ENCODE measurements around the gene CTNND2. TPM values are rescaled to one million over a fixed set of nuclear protein-coding genes. Genes with fewer than 3 reads are reported as not detected.

The CTNND2 gene
- polyA plus RNA-seq: under 1 TPM in 1 of 2 donors, not detected in 1; 0.09 TPM

GRCh38 chr5:11904265-11904906 lies at the start of gene CTNND2:
CTNND2 (minus strand) TSS chr5:11904446; CDS start chr5:11903853, 593 bp downstream.
- 2 to 3% methylated on average over 54 to 64 of the region's 64 CpGs for WGBS, 2 donors
- Histone ChIP-seq H3K27me3 (ENCODE audit: control insufficient read depth in 1 of 2, insufficient read depth in 2 of 2, low read length in 2 of 2) (peaks cover 4 to 15% of the 10 kb centered on the region in 2 donors), H3K9me3 (ENCODE audit: control insufficient read depth in 2 of 2, insufficient read depth in 1 of 2, low read depth in 1 of 2, low read length in 1 of 2) (peaks cover 0 to 4% of the 10 kb centered on the region in 2 donors), H3K4me1 (ENCODE audit: control insufficient read depth in 2 of 2, insufficient read depth in 2 of 2, low read length in 1 of 2) (peaks cover 0 to 6% of the 10 kb centered on the region in 2 donors), H3K4me3 (ENCODE audit: low read depth in 1 of 2, low read length in 2 of 2) (peak within 1 kb of the TSS; percentile 15 to 39), H3K36me3 (ENCODE audit: control insufficient read depth in 2 of 2, insufficient read depth in 2 of 2, low read length in 1 of 2) (no peaks in the 10 kb centered on the region), H3K27ac (ENCODE audit: low read depth in 2 of 2, low read length in 1 of 2) (no peak within 1 kb of the TSS)

GRCh38 chr5:11946317-11946716 lies 42.1 kb upstream of the CTNND2 start:
- Histone ChIP-seq H3K4me3 (ENCODE audit: low read depth in 1 of 2, low read length in 2 of 2) (no peak overlapping the region), H3K36me3 (ENCODE audit: control insufficient read depth in 2 of 2, insufficient read depth in 2 of 2, low read length in 1 of 2) (no peaks in the 10 kb centered on the region), H3K9me3 (ENCODE audit: control insufficient read depth in 2 of 2, insufficient read depth in 1 of 2, low read depth in 1 of 2, low read length in 1 of 2) (no peaks in the 10 kb centered on the region), H3K27ac (ENCODE audit: low read depth in 2 of 2, low read length in 1 of 2) (no peak overlapping the region), H3K4me1 (ENCODE audit: control insufficient read depth in 2 of 2, insufficient read depth in 2 of 2, low read length in 1 of 2) (no peaks in the 10 kb centered on the region), H3K27me3 (ENCODE audit: control insufficient read depth in 1 of 2, insufficient read depth in 2 of 2, low read length in 2 of 2) (no peaks in the 10 kb centered on the region)

GRCh38 chr5:11941566-11941965 lies 37.3 kb upstream of the CTNND2 start:
- H3K9me3 ChIP-seq (ENCODE audit: control insufficient read depth in 2 of 2, insufficient read depth in 1 of 2, low read depth in 1 of 2, low read length in 1 of 2): no peaks in the 10 kb centered on the region
- H3K4me3 ChIP-seq (ENCODE audit: low read depth in 1 of 2, low read length in 2 of 2): no peak overlapping the region
- no peaks in the 10 kb centered on the region for H3K36me3 ChIP-seq (ENCODE audit: control insufficient read depth in 2 of 2, insufficient read depth in 2 of 2, low read length in 1 of 2)
- no peaks in the 10 kb centered on the region for H3K4me1 ChIP-seq (ENCODE audit: control insufficient read depth in 2 of 2, insufficient read depth in 2 of 2, low read length in 1 of 2)
- H3K27ac ChIP-seq (ENCODE audit: low read depth in 2 of 2, low read length in 1 of 2): no peak overlapping the region
- H3K27me3 ChIP-seq (ENCODE audit: control insufficient read depth in 1 of 2, insufficient read depth in 2 of 2, low read length in 2 of 2): no peaks in the 10 kb centered on the region

- peaks cover 3 to 4% of the 10 kb centered on the region in 2 donors for H3K9me3 ChIP-seq (ENCODE audit: control insufficient read depth in 2 of 2, insufficient read depth in 1 of 2, low read depth in 1 of 2, low read length in 1 of 2)
- H3K4me3 ChIP-seq (ENCODE audit: low read depth in 1 of 2, low read length in 2 of 2): no peak overlapping the region
- H3K27ac ChIP-seq (ENCODE audit: low read depth in 2 of 2, low read length in 1 of 2): no peak overlapping the region
- H3K4me1 ChIP-seq (ENCODE audit: control insufficient read depth in 2 of 2, insufficient read depth in 2 of 2, low read length in 1 of 2): no peaks in the 10 kb centered on the region
- no peaks in the 10 kb centered on the region for H3K27me3 ChIP-seq (ENCODE audit: control insufficient read depth in 1 of 2, insufficient read depth in 2 of 2, low read length in 2 of 2)
- no peaks in the 10 kb centered on the region for H3K36me3 ChIP-seq (ENCODE audit: control insufficient read depth in 2 of 2, insufficient read depth in 2 of 2, low read length in 1 of 2)
- WGBS, 2 donors: 87 to 88% methylated on average over 20 of the region's 20 CpGs
Observed at GRCh38 chr5:11931638-11932037, 27.4 kb upstream of the CTNND2 start.

- H3K27me3 ChIP-seq (ENCODE audit: control insufficient read depth in 1 of 2, insufficient read depth in 2 of 2, low read length in 2 of 2): no peaks in the 10 kb centered on the region
- no peaks in the 10 kb centered on the region for H3K4me1 ChIP-seq (ENCODE audit: control insufficient read depth in 2 of 2, insufficient read depth in 2 of 2, low read length in 1 of 2)
- peaks cover 3 to 4% of the 10 kb centered on the region in 2 donors for H3K9me3 ChIP-seq (ENCODE audit: control insufficient read depth in 2 of 2, insufficient read depth in 1 of 2, low read depth in 1 of 2, low read length in 1 of 2)
- no peak overlapping the region for H3K4me3 ChIP-seq (ENCODE audit: low read depth in 1 of 2, low read length in 2 of 2)
- 52 to 58% methylated on average over 4 of the region's 4 CpGs for WGBS, 2 donors
- no peaks in the 10 kb centered on the region for H3K36me3 ChIP-seq (ENCODE audit: control insufficient read depth in 2 of 2, insufficient read depth in 2 of 2, low read length in 1 of 2)
- no peak overlapping the region for H3K27ac ChIP-seq (ENCODE audit: low read depth in 2 of 2, low read length in 1 of 2)
Observed at GRCh38 chr5:11928909-11929308, 24.7 kb upstream of the CTNND2 start.

- 84% methylated on average over 1 of the region's 1 CpG for WGBS, 2 donors
- Histone ChIP-seq H3K36me3 (ENCODE audit: control insufficient read depth in 2 of 2, insufficient read depth in 2 of 2, low read length in 1 of 2) (no peaks in the 10 kb centered on the region), H3K27ac (ENCODE audit: low read depth in 2 of 2, low read length in 1 of 2) (no peak overlapping the region)
Observed at GRCh38 chr5:11925701-11926100, 21.5 kb upstream of the CTNND2 start.

GRCh38 chr5:11922394-11922793 lies 18.1 kb upstream of the CTNND2 start:
- H3K4me3 ChIP-seq (ENCODE audit: low read depth in 1 of 2, low read length in 2 of 2): no peak overlapping the region
- no peak overlapping the region for H3K27ac ChIP-seq (ENCODE audit: low read depth in 2 of 2, low read length in 1 of 2)
- no peaks in the 10 kb centered on the region for H3K36me3 ChIP-seq (ENCODE audit: control insufficient read depth in 2 of 2, insufficient read depth in 2 of 2, low read length in 1 of 2)
- H3K9me3 ChIP-seq (ENCODE audit: control insufficient read depth in 2 of 2, insufficient read depth in 1 of 2, low read depth in 1 of 2, low read length in 1 of 2): no peaks in the 10 kb centered on the region
- 88 to 89% methylated on average over 2 of the region's 2 CpGs for WGBS, 2 donors
- H3K4me1 ChIP-seq (ENCODE audit: control insufficient read depth in 2 of 2, insufficient read depth in 2 of 2, low read length in 1 of 2): no peaks in the 10 kb centered on the region
- H3K27me3 ChIP-seq (ENCODE audit: control insufficient read depth in 1 of 2, insufficient read depth in 2 of 2, low read length in 2 of 2): no peaks in the 10 kb centered on the region

More at GRCh38 chr5:11925701-11926100, 21.5 kb upstream of the CTNND2 start:
- Histone ChIP-seq H3K4me3 (ENCODE audit: low read depth in 1 of 2, low read length in 2 of 2) (no peak overlapping the region), H3K27me3 (ENCODE audit: control insufficient read depth in 1 of 2, insufficient read depth in 2 of 2, low read length in 2 of 2) (no peaks in the 10 kb centered on the region), H3K9me3 (ENCODE audit: control insufficient read depth in 2 of 2, insufficient read depth in 1 of 2, low read depth in 1 of 2, low read length in 1 of 2) (no peaks in the 10 kb centered on the region), H3K4me1 (ENCODE audit: control insufficient read depth in 2 of 2, insufficient read depth in 2 of 2, low read length in 1 of 2) (no peaks in the 10 kb centered on the region)

GRCh38 chr5:11918463-11919045 lies 14.3 kb upstream of the CTNND2 start:
- WGBS, 2 donors: 83 to 85% methylated on average over 9 of the region's 9 CpGs
- Histone ChIP-seq H3K27me3 (ENCODE audit: control insufficient read depth in 1 of 2, insufficient read depth in 2 of 2, low read length in 2 of 2) (no peaks in the 10 kb centered on the region), H3K36me3 (ENCODE audit: control insufficient read depth in 2 of 2, insufficient read depth in 2 of 2, low read length in 1 of 2) (no peaks in the 10 kb centered on the region), H3K9me3 (ENCODE audit: control insufficient read depth in 2 of 2, insufficient read depth in 1 of 2, low read depth in 1 of 2, low read length in 1 of 2) (no peaks in the 10 kb centered on the region), H3K27ac (ENCODE audit: low read depth in 2 of 2, low read length in 1 of 2) (no peak overlapping the region), H3K4me1 (ENCODE audit: control insufficient read depth in 2 of 2, insufficient read depth in 2 of 2, low read length in 1 of 2) (no peaks in the 10 kb centered on the region), H3K4me3 (ENCODE audit: low read depth in 1 of 2, low read length in 2 of 2) (no peak overlapping the region)

- Histone ChIP-seq H3K27me3 (ENCODE audit: control insufficient read depth in 1 of 2, insufficient read depth in 2 of 2, low read length in 2 of 2) (peaks cover 3 to 4% of the 10 kb centered on the region in 2 donors), H3K9me3 (ENCODE audit: control insufficient read depth in 2 of 2, insufficient read depth in 1 of 2, low read depth in 1 of 2, low read length in 1 of 2) (peaks cover 0 to 4% of the 10 kb centered on the region in 2 donors), H3K4me3 (ENCODE audit: low read depth in 1 of 2, low read length in 2 of 2) (no peak overlapping the region), H3K36me3 (ENCODE audit: control insufficient read depth in 2 of 2, insufficient read depth in 2 of 2, low read length in 1 of 2) (no peaks in the 10 kb centered on the region), H3K4me1 (ENCODE audit: control insufficient read depth in 2 of 2, insufficient read depth in 2 of 2, low read length in 1 of 2) (no peaks in the 10 kb centered on the region), H3K27ac (ENCODE audit: low read depth in 2 of 2, low read length in 1 of 2) (no peak overlapping the region)
- 76 to 83% methylated on average over 2 of the region's 2 CpGs for WGBS, 2 donors
Observed at GRCh38 chr5:11909471-11909870, 5.2 kb upstream of the CTNND2 start.

GRCh38 chr5:11906497-11906896 lies 2.3 kb upstream of the CTNND2 start:
- H3K36me3 ChIP-seq (ENCODE audit: control insufficient read depth in 2 of 2, insufficient read depth in 2 of 2, low read length in 1 of 2): no peaks in the 10 kb centered on the region
- H3K4me3 ChIP-seq (ENCODE audit: low read depth in 1 of 2, low read length in 2 of 2): no peak overlapping the region
- WGBS, 2 donors: 49 to 64% methylated on average over 2 of the region's 2 CpGs
- peaks cover 0 to 6% of the 10 kb centered on the region in 2 donors for H3K4me1 ChIP-seq (ENCODE audit: control insufficient read depth in 2 of 2, insufficient read depth in 2 of 2, low read length in 1 of 2)
- peaks cover 0 to 4% of the 10 kb centered on the region in 2 donors for H3K9me3 ChIP-seq (ENCODE audit: control insufficient read depth in 2 of 2, insufficient read depth in 1 of 2, low read depth in 1 of 2, low read length in 1 of 2)
- H3K27me3 ChIP-seq (ENCODE audit: control insufficient read depth in 1 of 2, insufficient read depth in 2 of 2, low read length in 2 of 2): peaks cover 4 to 15% of the 10 kb centered on the region in 2 donors
- no peak overlapping the region for H3K27ac ChIP-seq (ENCODE audit: low read depth in 2 of 2, low read length in 1 of 2)
